ENCODE results near the gene AGAP1.

- no peak for TF ChIP-seq CTCF (IDR thresholded peaks at IDR 0.05)
- no peak for TF ChIP-seq EZH2 (IDR thresholded peaks at IDR 0.05)
These were observed 3.9 kb upstream of the AGAP1 start for GRCh38 chr2:235489897-235490296.

Measured in neural progenitor cell (in vitro differentiated cells).